Adrenal gland (tissue), 5 donors: Measurements from ENCODE around the gene ECT2.

ENCODE experiments used
- POLR2A ChIP-seq, 2 donors: fragments of 450-650 bp; IDR thresholded peaks; one replicate each; pipeline ENCODE4 v1.6.1; 2017; ENCODE audit warnings: antibody characterized with exemption in 2 of 2, mild to moderate bottlenecking in 2 of 2, moderate library complexity in 1 of 2
- TF ChIP-seq, protein P1 (sequence below), 6 experiments: fragments of 450-650 bp in 4 of 6; fragments of 200-600 bp in 2 of 6; sonication (generic) in 1 of 6; IDR thresholded peaks; 1 replicate in 5 of 6; 2 replicates in 1 of 6; pipeline versions ENCODE4 v1.5.1 to v1.8.0; 2016 to 2021; ENCODE audit warnings: antibody characterized with exemption in 6 of 6, mild to moderate bottlenecking in 2 of 6, moderate library complexity in 1 of 6
- donor health status: DM: no; HTN: no; CAD: no.

DNA sequence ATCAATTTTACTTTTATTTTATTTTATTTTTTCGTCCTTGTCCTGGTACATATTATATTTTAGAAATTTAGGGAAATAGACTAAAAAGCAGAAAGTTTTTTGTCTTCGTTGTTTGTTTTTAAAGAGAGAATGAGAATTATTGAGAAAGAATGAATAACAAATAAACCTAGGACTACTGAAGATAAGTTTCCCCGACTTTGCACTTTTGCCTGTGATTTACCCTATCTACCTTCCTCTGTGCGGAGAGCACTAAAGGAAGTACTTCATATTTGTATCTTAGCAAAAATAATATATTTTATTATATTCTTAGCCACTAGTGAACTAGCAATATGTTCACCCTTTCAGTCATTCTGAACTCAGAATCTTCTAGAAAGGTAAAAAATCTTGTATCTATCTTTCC, 60.6 kb downstream of the ECT2 start:
- TF ChIP-seq, protein P1, sequence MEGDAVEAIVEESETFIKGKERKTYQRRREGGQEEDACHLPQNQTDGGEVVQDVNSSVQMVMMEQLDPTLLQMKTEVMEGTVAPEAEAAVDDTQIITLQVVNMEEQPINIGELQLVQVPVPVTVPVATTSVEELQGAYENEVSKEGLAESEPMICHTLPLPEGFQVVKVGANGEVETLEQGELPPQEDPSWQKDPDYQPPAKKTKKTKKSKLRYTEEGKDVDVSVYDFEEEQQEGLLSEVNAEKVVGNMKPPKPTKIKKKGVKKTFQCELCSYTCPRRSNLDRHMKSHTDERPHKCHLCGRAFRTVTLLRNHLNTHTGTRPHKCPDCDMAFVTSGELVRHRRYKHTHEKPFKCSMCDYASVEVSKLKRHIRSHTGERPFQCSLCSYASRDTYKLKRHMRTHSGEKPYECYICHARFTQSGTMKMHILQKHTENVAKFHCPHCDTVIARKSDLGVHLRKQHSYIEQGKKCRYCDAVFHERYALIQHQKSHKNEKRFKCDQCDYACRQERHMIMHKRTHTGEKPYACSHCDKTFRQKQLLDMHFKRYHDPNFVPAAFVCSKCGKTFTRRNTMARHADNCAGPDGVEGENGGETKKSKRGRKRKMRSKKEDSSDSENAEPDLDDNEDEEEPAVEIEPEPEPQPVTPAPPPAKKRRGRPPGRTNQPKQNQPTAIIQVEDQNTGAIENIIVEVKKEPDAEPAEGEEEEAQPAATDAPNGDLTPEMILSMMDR (IDR thresholded peaks at IDR 0.05) = no peak
- no peak for TF ChIP-seq POLR2A (IDR thresholded peaks at IDR 0.05)
